ENCODE measurements around the gene CAMSAP2. TPM values are rescaled to one million over a fixed set of nuclear protein-coding genes. Genes with fewer than 3 reads are reported as not detected.

CAMSAP2 gene, protein sequence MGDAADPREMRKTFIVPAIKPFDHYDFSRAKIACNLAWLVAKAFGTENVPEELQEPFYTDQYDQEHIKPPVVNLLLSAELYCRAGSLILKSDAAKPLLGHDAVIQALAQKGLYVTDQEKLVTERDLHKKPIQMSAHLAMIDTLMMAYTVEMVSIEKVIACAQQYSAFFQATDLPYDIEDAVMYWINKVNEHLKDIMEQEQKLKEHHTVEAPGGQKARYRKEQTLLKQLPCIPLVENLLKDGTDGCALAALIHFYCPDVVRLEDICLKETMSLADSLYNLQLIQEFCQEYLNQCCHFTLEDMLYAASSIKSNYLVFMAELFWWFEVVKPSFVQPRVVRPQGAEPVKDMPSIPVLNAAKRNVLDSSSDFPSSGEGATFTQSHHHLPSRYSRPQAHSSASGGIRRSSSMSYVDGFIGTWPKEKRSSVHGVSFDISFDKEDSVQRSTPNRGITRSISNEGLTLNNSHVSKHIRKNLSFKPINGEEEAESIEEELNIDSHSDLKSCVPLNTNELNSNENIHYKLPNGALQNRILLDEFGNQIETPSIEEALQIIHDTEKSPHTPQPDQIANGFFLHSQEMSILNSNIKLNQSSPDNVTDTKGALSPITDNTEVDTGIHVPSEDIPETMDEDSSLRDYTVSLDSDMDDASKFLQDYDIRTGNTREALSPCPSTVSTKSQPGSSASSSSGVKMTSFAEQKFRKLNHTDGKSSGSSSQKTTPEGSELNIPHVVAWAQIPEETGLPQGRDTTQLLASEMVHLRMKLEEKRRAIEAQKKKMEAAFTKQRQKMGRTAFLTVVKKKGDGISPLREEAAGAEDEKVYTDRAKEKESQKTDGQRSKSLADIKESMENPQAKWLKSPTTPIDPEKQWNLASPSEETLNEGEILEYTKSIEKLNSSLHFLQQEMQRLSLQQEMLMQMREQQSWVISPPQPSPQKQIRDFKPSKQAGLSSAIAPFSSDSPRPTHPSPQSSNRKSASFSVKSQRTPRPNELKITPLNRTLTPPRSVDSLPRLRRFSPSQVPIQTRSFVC (N-terminal part only)
- total RNA-seq, result 10 to 100 TPM; 26.5 to 47.4 (median 33.3) TPM

DNA sequence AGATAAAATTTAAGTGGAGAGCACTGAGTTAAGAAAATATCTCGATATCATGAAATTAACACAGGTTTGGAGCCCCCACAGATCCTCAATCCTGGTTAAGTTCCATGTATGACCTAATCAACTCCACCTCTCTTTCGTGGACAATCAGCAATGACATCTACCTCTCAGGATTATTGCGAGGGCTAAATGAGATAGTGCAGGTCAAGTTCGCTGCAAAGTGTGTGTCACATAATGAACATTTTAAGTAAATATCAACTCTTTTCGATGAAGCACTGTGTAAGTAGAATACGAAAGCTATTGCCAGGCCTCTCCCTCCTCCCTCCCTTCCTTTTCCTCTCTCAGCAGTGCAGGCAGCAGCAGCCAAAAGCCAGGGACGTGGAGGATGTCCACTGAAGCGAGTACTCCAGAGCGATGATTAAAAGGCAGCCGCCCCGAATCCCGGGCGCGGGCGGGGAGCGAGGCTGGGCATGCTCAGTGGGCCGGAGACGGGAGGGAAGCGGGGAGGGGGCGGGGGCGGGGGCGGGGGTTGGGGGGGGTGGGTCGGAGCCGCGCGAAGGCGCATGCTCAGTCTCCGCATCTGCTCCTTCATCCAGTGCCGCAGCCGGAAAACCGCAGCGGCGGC lies at the start of gene CAMSAP2:
Gene CAMSAP2 (plus strand): TSS at position 567 of the 622 bp plus-strand sequence. CDS start 935 bp downstream, outside the sequence.
- no peaks in the 10 kb centered on the region for H3K27me3 ChIP-seq
- WGBS, result 2% methylated on average over 33 of the region's 33 CpGs
- DNase-seq (ENCODE audit: low spot score in 2 of 2), result peak; percentile 92 to 95
- H3K27ac ChIP-seq, result peak within 1 kb of the TSS; percentile 100
- TF ChIP-seq EP300 (IDR thresholded peaks at IDR 0.05) (no peak), POLR2A (IDR thresholded peaks at IDR 0.05) (no peak), POLR2AphosphoS5 (IDR thresholded peaks at IDR 0.05) (no peak)
- TF ChIP-seq, protein P1, sequence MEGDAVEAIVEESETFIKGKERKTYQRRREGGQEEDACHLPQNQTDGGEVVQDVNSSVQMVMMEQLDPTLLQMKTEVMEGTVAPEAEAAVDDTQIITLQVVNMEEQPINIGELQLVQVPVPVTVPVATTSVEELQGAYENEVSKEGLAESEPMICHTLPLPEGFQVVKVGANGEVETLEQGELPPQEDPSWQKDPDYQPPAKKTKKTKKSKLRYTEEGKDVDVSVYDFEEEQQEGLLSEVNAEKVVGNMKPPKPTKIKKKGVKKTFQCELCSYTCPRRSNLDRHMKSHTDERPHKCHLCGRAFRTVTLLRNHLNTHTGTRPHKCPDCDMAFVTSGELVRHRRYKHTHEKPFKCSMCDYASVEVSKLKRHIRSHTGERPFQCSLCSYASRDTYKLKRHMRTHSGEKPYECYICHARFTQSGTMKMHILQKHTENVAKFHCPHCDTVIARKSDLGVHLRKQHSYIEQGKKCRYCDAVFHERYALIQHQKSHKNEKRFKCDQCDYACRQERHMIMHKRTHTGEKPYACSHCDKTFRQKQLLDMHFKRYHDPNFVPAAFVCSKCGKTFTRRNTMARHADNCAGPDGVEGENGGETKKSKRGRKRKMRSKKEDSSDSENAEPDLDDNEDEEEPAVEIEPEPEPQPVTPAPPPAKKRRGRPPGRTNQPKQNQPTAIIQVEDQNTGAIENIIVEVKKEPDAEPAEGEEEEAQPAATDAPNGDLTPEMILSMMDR (IDR thresholded peaks at IDR 0.05), result no peak
- H3K4me3 ChIP-seq, result peak within 1 kb of the TSS; percentile 94
- no peaks in the 10 kb centered on the region for H3K36me3 ChIP-seq
- H3K9me3 ChIP-seq, result no peaks in the 10 kb centered on the region
- peaks cover 40% of the 10 kb centered on the region for H3K4me1 ChIP-seq

DNA sequence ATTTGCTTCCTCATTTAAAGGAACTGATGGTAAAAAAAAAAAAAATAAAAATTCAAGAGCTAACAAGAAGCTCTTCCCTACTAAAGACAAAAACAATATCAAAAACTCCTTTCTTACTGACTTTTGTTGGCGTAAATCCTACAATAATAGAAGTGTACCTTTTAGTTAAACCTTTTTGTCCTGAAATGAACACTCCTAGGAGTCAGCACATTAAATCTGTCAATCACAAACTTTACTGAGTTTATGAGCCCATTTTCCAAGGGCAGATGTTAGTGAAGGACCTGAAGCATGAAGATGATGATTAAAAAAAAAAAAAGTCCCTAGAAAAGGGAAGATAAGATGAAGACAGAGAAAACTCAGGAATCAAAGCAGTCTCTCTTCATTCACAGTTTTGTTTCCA lies 46.4 kb upstream of the CAMSAP2 start:
- no peak overlapping the region for H3K27ac ChIP-seq
- no peak for TF ChIP-seq POLR2A (IDR thresholded peaks at IDR 0.05)
- TF ChIP-seq, protein P1 (IDR thresholded peaks at IDR 0.05), result no peak
- TF ChIP-seq POLR2AphosphoS5 (IDR thresholded peaks at IDR 0.05), result no peak
- TF ChIP-seq EP300 (IDR thresholded peaks at IDR 0.05), result no peak
- DNase-seq (ENCODE audit: low spot score in 2 of 2), result no peak
- H3K27me3 ChIP-seq, result no peaks in the 10 kb centered on the region
- no peak overlapping the region for H3K4me3 ChIP-seq
- no peaks in the 10 kb centered on the region for H3K36me3 ChIP-seq
- H3K9me3 ChIP-seq, result no peaks in the 10 kb centered on the region
- WGBS, result 97% methylated on average over 1 of the region's 1 CpG
- H3K4me1 ChIP-seq, result no peaks in the 10 kb centered on the region

DNA sequence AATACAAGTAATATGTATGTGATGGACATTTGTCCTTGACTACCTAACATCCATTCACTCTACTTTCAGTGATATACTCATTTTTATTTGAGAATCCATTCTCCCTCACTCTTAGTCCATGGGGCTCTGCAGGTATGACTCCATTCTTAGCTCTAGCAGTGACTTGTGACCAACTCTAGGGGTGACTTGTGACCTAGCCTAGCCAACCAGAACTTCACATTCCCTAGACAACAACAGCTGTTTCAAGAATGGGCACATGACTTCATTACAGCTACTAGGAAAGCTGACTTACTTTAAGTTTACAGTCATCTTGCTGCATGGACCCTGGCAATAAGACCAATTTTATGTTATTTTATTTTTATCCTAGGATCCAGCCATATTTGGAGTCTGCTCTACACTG lies 45.4 kb upstream of the CAMSAP2 start:
- no peak for DNase-seq (ENCODE audit: low spot score in 2 of 2)

DNA sequence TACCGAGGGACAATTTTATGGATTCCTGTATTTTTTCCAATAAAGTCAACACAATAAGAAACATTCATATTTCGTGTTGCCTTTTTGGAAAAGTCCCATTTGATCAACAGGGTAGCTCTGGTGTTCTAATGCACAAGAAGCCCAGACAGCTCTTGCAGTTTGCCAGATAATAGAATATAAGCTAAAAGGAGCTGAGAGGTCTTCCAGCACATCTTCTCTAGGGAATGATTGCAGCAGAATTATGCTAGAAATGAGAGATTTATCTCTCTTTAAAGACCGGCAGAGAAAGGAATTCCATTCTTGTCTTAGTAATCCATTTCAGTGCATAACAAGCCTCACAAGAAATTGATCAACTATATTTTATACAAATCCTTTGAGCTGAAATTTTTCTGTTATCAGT lies 44.0 kb upstream of the CAMSAP2 start:
- no peaks in the 10 kb centered on the region for H3K9me3 ChIP-seq
- H3K27me3 ChIP-seq, result no peaks in the 10 kb centered on the region
- no peaks in the 10 kb centered on the region for H3K36me3 ChIP-seq
- TF ChIP-seq, protein P1 (IDR thresholded peaks at IDR 0.05), result no peak
- TF ChIP-seq EP300 (IDR thresholded peaks at IDR 0.05) (no peak), POLR2AphosphoS5 (IDR thresholded peaks at IDR 0.05) (no peak), POLR2A (IDR thresholded peaks at IDR 0.05) (no peak)
- no peak for DNase-seq (ENCODE audit: low spot score in 2 of 2)
- no peak overlapping the region for H3K27ac ChIP-seq
- H3K4me1 ChIP-seq, result no peaks in the 10 kb centered on the region
- WGBS, result 50% methylated on average over 3 of the region's 3 CpGs
- H3K4me3 ChIP-seq, result no peak overlapping the region

More for the DNA sequence above, 45.4 kb upstream of the CAMSAP2 start:
- H3K27ac ChIP-seq, result no peak overlapping the region
- TF ChIP-seq POLR2A (IDR thresholded peaks at IDR 0.05), result no peak
- no peak for TF ChIP-seq EP300 (IDR thresholded peaks at IDR 0.05)
- no peak for TF ChIP-seq POLR2AphosphoS5 (IDR thresholded peaks at IDR 0.05)
- TF ChIP-seq, protein P1 (IDR thresholded peaks at IDR 0.05), result no peak
- no peaks in the 10 kb centered on the region for H3K27me3 ChIP-seq
- H3K9me3 ChIP-seq, result no peaks in the 10 kb centered on the region
- H3K4me1 ChIP-seq, result no peaks in the 10 kb centered on the region
- H3K4me3 ChIP-seq, result no peak overlapping the region
- no peaks in the 10 kb centered on the region for H3K36me3 ChIP-seq
